Thymus (tissue), 11 donors: ENCODE results near the gene ZBTB7C. TPM values are rescaled to one million over a fixed set of nuclear protein-coding genes. Genes with fewer than 3 reads are reported as not detected.

Source experiments
- DNase-seq, 9 donors: peaks; one replicate each; pipeline ENCODE4 v3.0.0-alpha.2; 2013; ENCODE audit warnings: low spot score in 9 of 9, low read depth in 6 of 9, missing footprints in 1 of 9
- H3K27ac ChIP-seq, 2 donors: one replicate each; pipeline ENCODE4 v1.5.1; 2013; ENCODE audit warnings: control low read depth in 1 of 2, low read depth in 1 of 2, low read length in 1 of 2, mild to moderate bottlenecking in 1 of 2, moderate library complexity in 1 of 2
- H3K27me3 ChIP-seq, 2 donors: one replicate each; pipeline ENCODE4 v1.5.1; 2013; ENCODE audit warnings: low read length in 1 of 2; ENCODE audit not compliant: control insufficient read depth in 2 of 2, insufficient read depth in 1 of 2
- H3K36me3 ChIP-seq, 2 donors: one replicate each; pipeline ENCODE4 v1.5.1; 2013; ENCODE audit warnings: low read length in 1 of 2, mild to moderate bottlenecking in 1 of 2, moderate library complexity in 1 of 2; ENCODE audit not compliant: control insufficient read depth in 2 of 2, insufficient read depth in 2 of 2
- H3K4me1 ChIP-seq, 2 donors: one replicate each; pipeline ENCODE4 v1.5.1; 2013; ENCODE audit warnings: low read length in 2 of 2; ENCODE audit not compliant: control insufficient read depth in 2 of 2, insufficient read depth in 2 of 2
- H3K4me3 ChIP-seq, 2 donors: one replicate each; pipeline ENCODE4 v1.5.1; 2013; ENCODE audit warnings: low read length in 2 of 2, control low read depth in 1 of 2, mild to moderate bottlenecking in 1 of 2
- H3K9me3 ChIP-seq, 2 donors: one replicate each; pipeline ENCODE4 v1.5.1; 2013; ENCODE audit warnings: low read length in 1 of 2, mild to moderate bottlenecking in 1 of 2; ENCODE audit not compliant: control insufficient read depth in 2 of 2, insufficient read depth in 1 of 2
- WGBS: extraction: QIAGEN DNeasy Blood & Tissue Kit; methylation state at CpG from one replicate; pipeline ENCODE4 v1.1.7; 2013; 5-methylcytosine and 5-hydroxymethylcytosine counted together
- polyA plus RNA-seq: library from polyadenylated mRNA; stranded (reverse); fragments of 200-250 nt; gene quantifications from one replicate; pipeline ENCODE4 v1.2.3, GENCODE V29; 2013
- total RNA-seq: library from RNA; stranded (reverse); fragments of 120-200 nt; gene quantifications from one replicate; pipeline ENCODE4 v1.2.4, GENCODE V29; 2013
- donor health status: healthy.

The ZBTB7C gene
- total and polyA plus RNA-seq, 2 donors, result 0.14 to 0.73 TPM

GRCh38 chr18:48007381-48007780 lies 401.8 kb downstream of the ZBTB7C start:
- WGBS, result 98% methylated on average over 10 of the region's 10 CpGs
- Histone ChIP-seq H3K36me3 (no peaks in the 10 kb centered on the region), H3K9me3 (peaks cover 0 to 13% of the 10 kb centered on the region in 2 donors), H3K27me3 (no peaks in the 10 kb centered on the region), H3K4me3 (no peak overlapping the region), H3K4me1 (peaks cover 21 to 57% of the 10 kb centered on the region in 2 donors), H3K27ac (no peak overlapping the region)
- no peak for DNase-seq

DNA sequence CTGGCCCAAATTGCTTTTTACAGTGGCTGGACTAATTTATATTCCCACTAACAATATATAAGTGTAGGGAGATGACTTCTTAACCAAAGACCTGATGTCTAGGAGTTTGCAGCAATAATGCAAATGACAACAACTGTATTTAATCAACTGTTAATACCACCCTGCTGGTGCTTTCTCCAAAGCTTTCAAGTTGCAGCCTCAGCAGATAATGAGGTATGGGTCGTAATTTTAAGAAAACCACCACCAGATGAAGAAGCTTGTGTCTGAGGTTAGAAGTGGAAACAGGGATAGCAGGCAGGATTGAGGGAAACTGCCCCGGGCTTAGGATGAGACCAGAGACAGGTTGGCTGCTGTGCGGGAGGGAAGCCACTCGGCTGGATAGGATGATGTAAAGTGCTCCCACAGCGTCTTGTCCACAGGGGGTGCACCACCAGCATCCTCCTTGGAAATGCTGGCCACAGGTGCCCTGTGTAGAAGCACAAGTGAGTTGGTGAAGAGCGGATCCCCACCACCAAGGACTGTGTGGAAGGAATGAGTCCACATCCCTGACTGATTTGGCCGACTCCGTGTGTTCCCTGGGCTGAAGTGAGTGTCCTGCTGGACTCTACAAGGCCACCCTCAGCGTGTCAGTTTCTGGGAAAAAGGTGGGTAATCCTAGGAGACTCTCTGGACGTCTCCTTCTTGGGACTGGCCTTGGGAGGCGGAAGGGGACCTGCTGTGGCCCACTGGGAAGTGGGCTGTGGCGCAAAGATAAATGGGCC lies 402.6 kb downstream of the ZBTB7C start:
- H3K9me3 ChIP-seq, result peaks cover 0 to 13% of the 10 kb centered on the region in 2 donors
- no peaks in the 10 kb centered on the region for H3K36me3 ChIP-seq
- WGBS, result 97% methylated on average over 12 of the region's 12 CpGs
- no peak overlapping the region for H3K4me3 ChIP-seq
- no peaks in the 10 kb centered on the region for H3K27me3 ChIP-seq
- H3K4me1 ChIP-seq, result peaks cover 13 to 49% of the 10 kb centered on the region in 2 donors
- H3K27ac ChIP-seq, result no peak overlapping the region
- no peak for DNase-seq

- no peaks in the 10 kb centered on the region for H3K27me3 ChIP-seq
- no peak for DNase-seq
- WGBS, result 76% methylated on average over 2 of the region's 2 CpGs
- H3K4me3 ChIP-seq, result no peak overlapping the region
- peak overlapping the region in 1 of 2 donors; percentile 76 for H3K27ac ChIP-seq
- H3K36me3 ChIP-seq, result no peaks in the 10 kb centered on the region
- H3K9me3 ChIP-seq, result peaks cover 0 to 3% of the 10 kb centered on the region in 2 donors
- peaks cover 12 to 43% of the 10 kb centered on the region in 2 donors for H3K4me1 ChIP-seq
Observed at GRCh38 chr18:48004577-48004976, 404.6 kb downstream of the ZBTB7C start.

- DNase-seq, result peak in 2 of 9 donors; percentile 44 to 69
- H3K27ac ChIP-seq, result peak overlapping the region; percentile 71 to 76
- no peaks in the 10 kb centered on the region for H3K9me3 ChIP-seq
- no peaks in the 10 kb centered on the region for H3K27me3 ChIP-seq
- H3K4me1 ChIP-seq, result peaks cover 12 to 37% of the 10 kb centered on the region in 2 donors
- no peaks in the 10 kb centered on the region for H3K36me3 ChIP-seq
- WGBS, result 50% methylated on average over 10 of the region's 10 CpGs
- H3K4me3 ChIP-seq, result no peak overlapping the region
Observed at GRCh38 chr18:48003426-48004349, 405.5 kb downstream of the ZBTB7C start.

DNA sequence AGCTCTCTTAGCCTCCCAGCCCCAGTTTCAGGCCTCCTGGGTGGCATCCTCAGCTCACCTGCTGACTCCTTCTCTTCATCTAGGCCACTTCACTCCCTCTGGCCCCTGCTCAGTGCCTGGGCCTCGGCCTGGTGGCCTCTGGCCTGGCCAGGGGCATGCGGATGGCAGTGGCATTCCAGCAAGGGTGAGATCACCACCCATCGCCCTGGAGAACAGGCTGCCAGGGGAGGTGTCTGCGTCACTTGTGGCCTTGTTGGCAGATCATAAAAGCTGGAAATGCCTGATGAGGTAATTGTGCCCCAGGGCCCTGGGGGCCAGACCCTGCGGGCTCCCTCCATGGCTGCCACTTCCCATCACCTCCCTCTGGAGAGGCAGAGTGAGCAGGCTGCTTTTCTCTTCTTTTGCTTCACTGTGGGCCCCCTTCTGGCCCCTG lies 406.2 kb downstream of the ZBTB7C start:
- no peak overlapping the region for H3K27ac ChIP-seq
- H3K36me3 ChIP-seq, result no peaks in the 10 kb centered on the region

GRCh38 chr18:48000701-48001100 lies 408.5 kb downstream of the ZBTB7C start:
- Histone ChIP-seq H3K4me1 (peaks cover 12 to 25% of the 10 kb centered on the region in 2 donors), H3K36me3 (no peaks in the 10 kb centered on the region), H3K4me3 (no peak overlapping the region), H3K27me3 (no peaks in the 10 kb centered on the region), H3K9me3 (peaks cover 0 to 5% of the 10 kb centered on the region in 2 donors), H3K27ac (no peak overlapping the region)
- no peak for DNase-seq
- 98% methylated on average over 4 of the region's 4 CpGs for WGBS

More for the DNA sequence above, 406.2 kb downstream of the ZBTB7C start:
- H3K9me3 ChIP-seq, result no peaks in the 10 kb centered on the region
- H3K4me1 ChIP-seq, result peaks cover 12 to 33% of the 10 kb centered on the region in 2 donors
- no peak overlapping the region for H3K4me3 ChIP-seq
- H3K27me3 ChIP-seq, result no peaks in the 10 kb centered on the region
- no peak for DNase-seq
- 96% methylated on average over 5 of the region's 5 CpGs for WGBS

- peaks cover 12 to 25% of the 10 kb centered on the region in 2 donors for H3K4me1 ChIP-seq
- no peaks in the 10 kb centered on the region for H3K36me3 ChIP-seq
- 28% methylated on average over 4 of the region's 4 CpGs for WGBS
- no peaks in the 10 kb centered on the region for H3K27me3 ChIP-seq
- no peak overlapping the region for H3K4me3 ChIP-seq
- no peak overlapping the region for H3K27ac ChIP-seq
- peaks cover 0 to 5% of the 10 kb centered on the region in 2 donors for H3K9me3 ChIP-seq
- no peak for DNase-seq
Observed at GRCh38 chr18:47999801-48000248, 409.4 kb downstream of the ZBTB7C start.

DNA sequence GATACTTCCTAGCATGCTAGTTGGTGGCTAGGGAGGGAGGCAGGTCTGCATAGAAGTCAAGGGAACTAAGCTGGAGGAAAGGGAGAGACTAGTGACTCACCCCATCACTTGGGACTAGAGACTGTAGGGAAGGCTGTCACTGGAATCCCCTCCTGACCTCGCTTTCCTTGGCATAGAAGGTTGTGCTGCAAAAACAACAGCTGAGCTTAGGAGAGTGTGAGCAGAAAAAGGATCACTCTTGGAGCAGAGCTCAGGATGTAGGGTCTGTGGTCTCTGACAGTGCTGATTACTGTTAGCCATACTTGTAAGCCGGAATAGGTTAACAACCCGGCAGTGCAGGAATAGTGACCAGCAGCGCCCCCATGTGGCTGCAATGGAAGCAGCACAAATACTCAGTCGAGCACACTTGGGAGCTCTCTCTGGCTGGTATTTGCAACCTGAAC lies 411.8 kb downstream of the ZBTB7C start:
- H3K36me3 ChIP-seq, result no peaks in the 10 kb centered on the region
- no peaks in the 10 kb centered on the region for H3K27me3 ChIP-seq
- peaks cover 0 to 4% of the 10 kb centered on the region in 2 donors for H3K4me1 ChIP-seq
- H3K9me3 ChIP-seq, result peaks cover 0 to 5% of the 10 kb centered on the region in 2 donors
- no peak overlapping the region for H3K4me3 ChIP-seq
- WGBS, result 89% methylated on average over 5 of the region's 5 CpGs
- no peak for DNase-seq
- H3K27ac ChIP-seq, result no peak overlapping the region
